K562 (cell line): Measurements from ENCODE around the gene SPATA20. TPM values are rescaled to one million over a fixed set of nuclear protein-coding genes. Genes with fewer than 3 reads are reported as not detected.

Experiments
- ATAC-seq: fragments of 200-7000 bp; cut with Tn5 transposase; 3 replicates; pipeline ENCODE4 v1.9.1; 2020; ENCODE audit warnings: moderate library complexity
- BruUV-seq: library from RNA; stranded (reverse); fragments of 400-500 nt; replicated peaks from 2 replicates; lab custom pipeline; 2021; lab: Mats Ljungman, UMichigan
- CTCF ChIA-PET: fragments of 300-600 bp; formaldehyde crosslinking; extraction: SDS; loops from one replicate; lab custom pipeline; 2021; ENCODE audit warnings: low intra/inter-chr PET ratio; lab: Yijun Ruan, JAX
- POLR2A ChIA-PET: fragments of 300-600, 350-650 bp; sonication (Branson Sonifier 250); formaldehyde crosslinking; extraction: SDS; loops from one replicate; lab custom pipeline; 2021; ENCODE audit warnings: antibody characterized with exemption, inconsistent platforms; lab: Yijun Ruan, JAX
- DNase-seq, 4 experiments: peaks; one replicate each; pipeline versions ENCODE4 v3.0.0 to v3.0.0-alpha.2; 2011 to 2018; ENCODE audit warnings: low spot score in 3 of 4, mixed read lengths in 3 of 4; ENCODE audit errors: extremely low read depth in 1 of 4
- FAIRE-seq: peaks from 2 replicates; lab custom pipeline; 2011; peaks lifted over from hg19 to GRCh38; lab: Jason Lieb, UNC
- H2AFZ ChIP-seq: 2 replicates; pipeline ENCODE4 v1.6.0; 2011; ENCODE audit warnings: low read depth, low read length, control low read depth, inconsistent platforms
- H3K27ac ChIP-seq: fragments of 200-600 bp; 3 replicates; pipeline ENCODE4 v1.8.0; 2011; ENCODE audit warnings: low read depth, mild to moderate bottlenecking, control low read depth, inconsistent platforms, low read length, moderate library complexity, mixed read lengths; ENCODE audit errors: extremely low read depth
- H3K27me3 ChIP-seq, 2 experiments: fragments of 300-600 bp in 1 of 2; 2 replicates in 1 of 2; 3 replicates in 1 of 2; pipeline versions ENCODE4 v1.6.0 to v1.8.0; 2011; ENCODE audit warnings: inconsistent platforms in 2 of 2, low read length in 2 of 2, mild to moderate bottlenecking in 1 of 2, mixed read lengths in 1 of 2, moderate library complexity in 1 of 2; ENCODE audit not compliant: control insufficient read depth in 2 of 2, insufficient read depth in 2 of 2
- H3K36me3 ChIP-seq: fragments of 300-600 bp; 3 replicates; pipeline ENCODE4 v1.8.0; 2011; ENCODE audit warnings: mild to moderate bottlenecking, low read length, inconsistent platforms; ENCODE audit not compliant: control insufficient read depth, insufficient read depth
- H3K4me1 ChIP-seq, 2 experiments: fragments of 200-600 bp in 1 of 2; replicated peaks in 1 of 2; 2 replicates in 1 of 2; 3 replicates in 1 of 2; pipeline versions ENCODE4 v1.5.1 to v1.8.0; 2011; ENCODE audit warnings: inconsistent platforms in 2 of 2, low read length in 2 of 2, mild to moderate bottlenecking in 1 of 2, mixed read lengths in 1 of 2, moderate library complexity in 1 of 2; ENCODE audit not compliant: control insufficient read depth in 2 of 2, insufficient read depth in 2 of 2
- H3K4me2 ChIP-seq: 2 replicates; pipeline ENCODE4 v1.6.1; 2011; ENCODE audit warnings: low read length, control low read depth, inconsistent platforms, mixed read lengths; ENCODE audit not compliant: insufficient read depth
- H3K4me3 ChIP-seq: fragments of 200-600 bp; sonication (generic), shearing (Covaris generic); 2 replicates; pipeline ENCODE4 v1.5.1; 2016; ENCODE audit warnings: control low read depth, inconsistent platforms
- H3K79me2 ChIP-seq: fragments of 200-600 bp; 3 replicates; pipeline ENCODE4 v1.8.0; 2011; ENCODE audit warnings: low read length, inconsistent platforms; ENCODE audit not compliant: control insufficient read depth, insufficient read depth
- H3K9ac ChIP-seq, 2 experiments: 2 replicates each; pipeline versions ENCODE4 v1.6.0 to v1.6.1; 2011; ENCODE audit warnings: low read depth in 2 of 2, low read length in 2 of 2, control low read depth in 1 of 2, inconsistent platforms in 1 of 2, mild to moderate bottlenecking in 1 of 2, mixed read lengths in 1 of 2; ENCODE audit not compliant: insufficient read depth in 1 of 2
- H3K9me1 ChIP-seq: one replicate; pipeline ENCODE4 v1.6.0; 2011; ENCODE audit warnings: inconsistent platforms, mild to moderate bottlenecking, low read length, moderate library complexity; ENCODE audit not compliant: control insufficient read depth, insufficient read depth
- H3K9me3 ChIP-seq: replicated peaks from 2 replicates; pipeline ENCODE4 v1.5.1; 2011; ENCODE audit warnings: low read depth, low read length, inconsistent platforms; ENCODE audit not compliant: control insufficient read depth, insufficient read depth
- H4K20me1 ChIP-seq: replicated peaks from 2 replicates; pipeline ENCODE4 v1.6.1; 2011; ENCODE audit warnings: low read length, inconsistent platforms, mixed read lengths; ENCODE audit not compliant: control insufficient read depth, insufficient read depth
- BHLHE40 ChIP-seq: IDR thresholded peaks from 2 replicates; pipeline ENCODE4 v1.6.1; 2011; ENCODE audit warnings: low read length, improper control_type of control experiment
- EGR1 ChIP-seq: fragments of 450-650 bp; conservative IDR thresholded peaks from 2 replicates; pipeline ENCODE4 v1.6.1; 2017; ENCODE audit warnings: mild to moderate bottlenecking
- KDM1A ChIP-seq, 2 experiments: fragments of 450-650 bp; IDR thresholded peaks; 2 replicates each; pipeline ENCODE4 v1.6.1; 2016; ENCODE audit warnings: mild to moderate bottlenecking in 2 of 2
- MAX ChIP-seq: sonication (generic); formaldehyde crosslinking; IDR thresholded peaks from 2 replicates; pipeline ENCODE4 v1.9.0; 2022; ENCODE audit warnings: mild to moderate bottlenecking, missing genetic modification reagents
- MNT ChIP-seq, 2 experiments: fragments of 450-650 bp; conservative IDR thresholded peaks; 2 replicates each; pipeline ENCODE4 v1.6.1; 2017; ENCODE audit warnings: mild to moderate bottlenecking in 2 of 2, moderate library complexity in 2 of 2
- NR2C1 ChIP-seq, 2 experiments: fragments of 450-650 bp; IDR thresholded peaks; 2 replicates each; pipeline ENCODE4 v1.6.1; 2017; ENCODE audit warnings: mild to moderate bottlenecking in 2 of 2, antibody characterized with exemption in 1 of 2, inconsistent platforms in 1 of 2, missing compliant biosample characterization in 1 of 2, missing genetic modification characterization in 1 of 2
- WGBS: fragments of 100-300 bp; shearing (Covaris generic); methylation state at CpG from one replicate; pipeline ENCODE4 v1.1.6; 2016; ENCODE audit warnings: low coverage, mixed read lengths; ENCODE audit not compliant: insufficient coverage; ENCODE audit errors: missing lambda C conversion rate; 5-methylcytosine and 5-hydroxymethylcytosine counted together
- in situ Hi-C: fragments of 300-500 bp; cut with MboI; formaldehyde crosslinking; loops from 4 replicates; pipeline ENCODE4 v1.15.0; 2018; ENCODE audit warnings: inconsistent platforms, mixed read lengths
- intact Hi-C: fragments of 100-400 bp; cut with micrococcal nuclease; formaldehyde crosslinking; loops from 2 replicates; pipeline ENCODE4 v1.14.2; 2022
- polyA plus RNA-seq, 8 experiments: library from polyadenylated mRNA; depleted of rRNA in 4 of 8; stranded (reverse) in 5 of 8; unstranded in 3 of 8; fragments of >200 nt; fragmentation: Nextera tagmentation in 2 of 8; fragmentation: Illumina TruSeq in 1 of 8; extraction: Ambion mirVana in 2 of 8; extraction: Trizol in 1 of 8; gene quantifications; 2 replicates each; pipeline versions ENCODE4 v1.2.1 to v1.2.3, GENCODE V29; 2011 to 2014; ENCODE audit warnings: inconsistent platforms in 1 of 8, missing spikeins in 1 of 8
- total RNA-seq, 7 experiments: library from RNA; depleted of rRNA in 6 of 7; stranded (reverse); fragments of >200 nt in 6 of 7; fragmentation: Illumina TruSeq in 2 of 7; extraction: Trizol in 2 of 7; gene quantifications; 2 replicates each; pipeline versions ENCODE4 v1.2.1 to v1.2.3, GENCODE V29; 2011 to 2021; ENCODE audit warnings: low replicate concordance in 1 of 7

SPATA20 gene
- total and polyA plus RNA-seq, 9 of the 15 experiments (the other 6 are each of a cell fraction or from before 2014, with no cell fraction given): 0.08 to 4.0 (median 1.5) TPM

- Histone ChIP-seq H2AFZ (no peak overlapping the region), H3K36me3 (no peaks in the 10 kb centered on the region), H3K4me2 (no peak overlapping the region), H3K79me2 (no peaks in the 10 kb centered on the region), H3K27ac (no peak overlapping the region), H3K9me1 (no peaks in the 10 kb centered on the region), H3K9me3 (no peaks in the 10 kb centered on the region; the same call in 1 of the 2 replicates), H3K9ac (no peak overlapping the region), H3K4me1 (peaks cover 14 to 27% of the 10 kb centered on the region in 2 experiments; a peak in 4 of 5 replicates), H3K4me3 (no peak overlapping the region), H4K20me1 (peaks cover 16% of the 10 kb centered on the region; the same call in 1 of the 2 replicates), H3K27me3 (peaks cover 13 to 83% of the 10 kb centered on the region in 2 experiments; a peak in 4 of 5 replicates)
- peak in 1 of 2 experiments; percentile 83; a peak in 2 of 4 replicates for TF ChIP-seq KDM1A (IDR thresholded peaks at IDR 0.05)
- peak; percentile 40 for TF ChIP-seq EGR1
- no peak for TF ChIP-seq NR2C1 (IDR thresholded peaks at IDR 0.05)
- no peak for TF ChIP-seq NR2C1 (tag; IDR thresholded peaks at IDR 0.05)
- 0 out of 2 replicates have a peak, but pooled peaks have one; percentile 32 for TF ChIP-seq MAX (CRISPR knock-in tag)
- peak in 1 of 2 experiments; percentile 68; a peak in 2 of 4 replicates for TF ChIP-seq MNT (conservative IDR thresholded peaks at IDR 0.05)
- TF ChIP-seq BHLHE40: peak; percentile 88
- ATAC-seq (no peak), DNase-seq (no peak), FAIRE-seq (no peak)
- in situ Hi-C loops (no loop called here), intact Hi-C loops (no loop called here)
- WGBS: 12% methylated on average over 13 of the region's 13 CpGs
- ChIA-PET POLR2A (no interaction called here), CTCF (no interaction called here)
- no TSS peak for BruUV-seq
Observed at GRCh38 chr17:50577451-50577954, 30.5 kb downstream of the SPATA20 start.
